HepG2 (cell line): ENCODE results near the gene SERHL2. TPM values are rescaled to one million over a fixed set of nuclear protein-coding genes. Genes with fewer than 3 reads are reported as not detected.

Experiments
- CBX5 ChIP-seq: sonication (generic); formaldehyde crosslinking; IDR thresholded peaks from 2 replicates; pipeline ENCODE4 v1.4.0; 2020; ENCODE audit warnings: missing genetic modification reagents, borderline replicate concordance
- EZH2 ChIP-seq: conservative IDR thresholded peaks from 2 replicates; pipeline ENCODE4 v1.6.1; 2012; ENCODE audit warnings: mild to moderate bottlenecking, low read depth, low read length, moderate library complexity
- GPN1 ChIP-seq: sonication (generic); formaldehyde crosslinking; IDR thresholded peaks from 2 replicates; pipeline ENCODE4 v1.5.1; 2020; ENCODE audit warnings: missing genetic modification reagents, borderline replicate concordance
- GTF2F1 ChIP-seq: fragments of 150-350 bp; IDR thresholded peaks from 2 replicates; pipeline ENCODE4 v1.6.1; 2014; ENCODE audit warnings: low read length
- HIVEP1 ChIP-seq: sonication (generic); formaldehyde crosslinking; IDR thresholded peaks from 2 replicates; pipeline ENCODE4 v1.4.0; 2020; ENCODE audit warnings: mild to moderate bottlenecking, missing genetic modification reagents
- HNRNPH1 ChIP-seq: fragments of 200-400 bp; formaldehyde crosslinking; optimal IDR thresholded peaks from 2 replicates; pipeline ENCODE3; 2017; ENCODE audit warnings: mild to moderate bottlenecking, low read depth, low read length
- JARID2 ChIP-seq: sonication (generic); formaldehyde crosslinking; IDR thresholded peaks from 2 replicates; pipeline ENCODE4 v1.8.1; 2023; ENCODE audit warnings: missing genetic modification reagents, inconsistent platforms; ENCODE audit not compliant: insufficient replicate concordance
- NCOA5 ChIP-seq: sonication (generic); formaldehyde crosslinking; IDR thresholded peaks from 2 replicates; pipeline ENCODE4 v1.4.0; 2020; ENCODE audit warnings: missing genetic modification reagents
- SCMH1 ChIP-seq: sonication (generic); formaldehyde crosslinking; IDR thresholded peaks from 2 replicates; pipeline ENCODE4 v1.9.0; 2021; ENCODE audit warnings: missing genetic modification reagents, mild to moderate bottlenecking, borderline replicate concordance
- SKI ChIP-seq: fragments of 450-650 bp; IDR thresholded peaks from one replicate; pipeline ENCODE4 v1.6.1; 2018; ENCODE audit warnings: mild to moderate bottlenecking; ENCODE audit not compliant: partially characterized antibody
- ZBTB8A ChIP-seq: sonication (generic); formaldehyde crosslinking; IDR thresholded peaks from 2 replicates; pipeline ENCODE4 v1.4.0; 2020; ENCODE audit warnings: mild to moderate bottlenecking, low read depth, missing genetic modification reagents, borderline replicate concordance
- ZNF230 ChIP-seq: sonication (generic); formaldehyde crosslinking; IDR thresholded peaks from 2 replicates; pipeline ENCODE4 v1.4.0; 2020; ENCODE audit warnings: mild to moderate bottlenecking, missing genetic modification reagents
- ZNF234 ChIP-seq: sonication (generic); formaldehyde crosslinking; conservative IDR thresholded peaks from 2 replicates; pipeline ENCODE4 v1.5.1; 2020; ENCODE audit warnings: mild to moderate bottlenecking, missing genetic modification reagents
- ZNF441 ChIP-seq: sonication (generic); formaldehyde crosslinking; IDR thresholded peaks from 2 replicates; pipeline ENCODE4 v1.7.0; 2021; ENCODE audit warnings: missing genetic modification reagents, borderline replicate concordance
- ZNF484 ChIP-seq: sonication (generic); formaldehyde crosslinking; IDR thresholded peaks from 2 replicates; pipeline ENCODE4 v1.5.1; 2020; ENCODE audit warnings: mild to moderate bottlenecking, low read depth, missing genetic modification reagents, borderline replicate concordance
- ZNF557 ChIP-seq: sonication (generic); formaldehyde crosslinking; IDR thresholded peaks from 2 replicates; pipeline ENCODE4 v1.4.0; 2020; ENCODE audit warnings: missing genetic modification reagents
- ZNF619 ChIP-seq: sonication (generic); formaldehyde crosslinking; IDR thresholded peaks from 2 replicates; pipeline ENCODE4 v1.4.0; 2020; ENCODE audit warnings: mild to moderate bottlenecking, missing genetic modification reagents
- ZNF75D ChIP-seq: sonication (generic); formaldehyde crosslinking; IDR thresholded peaks from 2 replicates; pipeline ENCODE4 v1.8.1; 2023; ENCODE audit warnings: missing genetic modification reagents, mild to moderate bottlenecking, borderline replicate concordance
- polyA plus RNA-seq, 8 experiments: library from polyadenylated mRNA; depleted of rRNA in 3 of 8; stranded (reverse) in 7 of 8; unstranded in 1 of 8; fragments of >200 nt; fragmentation: Illumina TruSeq in 4 of 8; extraction: Trizol in 4 of 8; gene quantifications; 2 replicates each; pipeline versions ENCODE4 v1.2.1 to v1.2.3, GENCODE V29; 2011 to 2016; ENCODE audit warnings: low read depth in 4 of 8, missing spikeins in 1 of 8, mixed read lengths in 1 of 8; ENCODE audit not compliant: insufficient read depth in 1 of 8
- total RNA-seq, 5 experiments: library from RNA; depleted of rRNA; stranded (reverse); fragments of >200 nt; fragmentation: Illumina TruSeq; extraction: Trizol; gene quantifications; 2 replicates each; pipeline ENCODE4 v1.2.3, GENCODE V29; 2016; ENCODE audit warnings: low read depth in 1 of 5
- TF ChIP-seq, protein P1 (sequence below): sonication (generic); formaldehyde crosslinking; IDR thresholded peaks from 2 replicates; pipeline ENCODE4 v1.8.0; 2022; ENCODE audit warnings: missing genetic modification reagents, mild to moderate bottlenecking, borderline replicate concordance
- TF ChIP-seq, protein P2 (sequence below): sonication (generic); formaldehyde crosslinking; IDR thresholded peaks from 2 replicates; pipeline ENCODE4 v1.4.0; 2020; ENCODE audit warnings: missing genetic modification reagents, borderline replicate concordance
- TF ChIP-seq, protein P3 (sequence below): sonication (generic); formaldehyde crosslinking; conservative IDR thresholded peaks from 2 replicates; pipeline ENCODE4 v1.8.1; 2023; ENCODE audit warnings: missing genetic modification reagents
- TF ChIP-seq, protein P4 (sequence below): sonication (generic); formaldehyde crosslinking; conservative IDR thresholded peaks from 2 replicates; pipeline ENCODE4 v1.4.0; 2020; ENCODE audit warnings: missing genetic modification reagents

The SERHL2 gene
- total and polyA plus RNA-seq, 2 of the 13 experiments (the other 11 are each of a cell fraction or from before 2014, with no cell fraction given), result 1.0 to 1.8 TPM

DNA sequence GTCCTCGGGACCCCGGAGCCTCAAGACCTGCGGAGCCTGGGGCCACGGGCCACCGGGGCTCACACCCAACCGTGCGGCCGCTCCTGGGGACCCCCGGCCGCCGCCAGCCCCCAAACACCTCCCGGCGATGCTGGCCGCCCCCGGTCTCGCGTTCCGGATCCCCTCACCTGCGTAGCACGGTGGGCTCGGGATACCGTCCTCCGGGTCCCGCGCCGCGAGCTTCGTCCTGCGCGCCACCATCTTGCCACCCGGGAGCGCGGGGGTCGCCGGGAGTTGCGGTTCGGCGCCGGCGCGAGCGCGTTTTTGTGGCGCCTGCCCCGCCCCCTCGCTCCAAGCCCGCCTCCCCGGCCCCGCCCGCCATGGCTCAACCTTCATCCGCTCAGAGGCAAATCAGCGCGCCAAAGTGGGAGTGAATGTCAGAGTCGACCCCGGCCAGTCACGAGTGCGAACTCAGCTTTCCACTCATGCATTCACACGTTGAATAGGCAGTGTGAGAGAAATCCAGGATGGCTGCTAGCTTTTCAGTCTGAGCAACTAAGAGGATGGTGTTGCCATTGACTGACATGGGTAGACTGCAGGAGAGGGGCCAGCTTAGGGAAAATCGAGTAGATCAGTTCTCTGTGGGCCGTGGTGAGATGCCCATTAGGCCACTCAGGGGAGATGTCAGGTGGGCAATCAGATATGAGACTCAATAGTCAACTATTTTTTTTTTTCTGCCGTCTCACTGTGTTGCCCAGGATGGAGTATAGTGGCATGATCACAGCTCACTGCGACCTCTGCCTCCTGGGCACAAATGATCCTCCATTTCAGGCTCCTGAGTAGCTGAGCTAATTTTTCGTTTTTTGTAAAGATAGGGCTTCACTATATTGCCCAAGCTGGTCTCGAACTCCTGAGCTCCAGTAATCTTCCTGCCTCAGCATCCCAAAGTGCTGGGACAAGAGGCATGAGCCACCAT, 28.3 kb downstream of the SERHL2 start (continued):
- TF ChIP-seq ZNF484 (CRISPR knock-in tag), result no peak
- no peak for TF ChIP-seq ZNF441 (CRISPR knock-in tag)
- TF ChIP-seq, protein P1, sequence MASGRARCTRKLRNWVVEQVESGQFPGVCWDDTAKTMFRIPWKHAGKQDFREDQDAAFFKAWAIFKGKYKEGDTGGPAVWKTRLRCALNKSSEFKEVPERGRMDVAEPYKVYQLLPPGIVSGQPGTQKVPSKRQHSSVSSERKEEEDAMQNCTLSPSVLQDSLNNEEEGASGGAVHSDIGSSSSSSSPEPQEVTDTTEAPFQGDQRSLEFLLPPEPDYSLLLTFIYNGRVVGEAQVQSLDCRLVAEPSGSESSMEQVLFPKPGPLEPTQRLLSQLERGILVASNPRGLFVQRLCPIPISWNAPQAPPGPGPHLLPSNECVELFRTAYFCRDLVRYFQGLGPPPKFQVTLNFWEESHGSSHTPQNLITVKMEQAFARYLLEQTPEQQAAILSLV (CRISPR knock-in tag), result no peak
- TF ChIP-seq JARID2 (CRISPR knock-in tag), result no peak
- no peak for TF ChIP-seq HNRNPH1
- no peak for TF ChIP-seq NCOA5 (CRISPR knock-in tag)
- TF ChIP-seq CBX5 (CRISPR knock-in tag), result no peak
- TF ChIP-seq GTF2F1, result no peak
- TF ChIP-seq ZBTB8A (CRISPR knock-in tag), result no peak
- TF ChIP-seq ZNF75D (CRISPR knock-in tag), result no peak
- TF ChIP-seq ZNF234 (CRISPR knock-in tag), result no peak
- no peak for TF ChIP-seq HIVEP1 (CRISPR knock-in tag)
- no peak for TF ChIP-seq ZNF619
- TF ChIP-seq, protein P2, sequence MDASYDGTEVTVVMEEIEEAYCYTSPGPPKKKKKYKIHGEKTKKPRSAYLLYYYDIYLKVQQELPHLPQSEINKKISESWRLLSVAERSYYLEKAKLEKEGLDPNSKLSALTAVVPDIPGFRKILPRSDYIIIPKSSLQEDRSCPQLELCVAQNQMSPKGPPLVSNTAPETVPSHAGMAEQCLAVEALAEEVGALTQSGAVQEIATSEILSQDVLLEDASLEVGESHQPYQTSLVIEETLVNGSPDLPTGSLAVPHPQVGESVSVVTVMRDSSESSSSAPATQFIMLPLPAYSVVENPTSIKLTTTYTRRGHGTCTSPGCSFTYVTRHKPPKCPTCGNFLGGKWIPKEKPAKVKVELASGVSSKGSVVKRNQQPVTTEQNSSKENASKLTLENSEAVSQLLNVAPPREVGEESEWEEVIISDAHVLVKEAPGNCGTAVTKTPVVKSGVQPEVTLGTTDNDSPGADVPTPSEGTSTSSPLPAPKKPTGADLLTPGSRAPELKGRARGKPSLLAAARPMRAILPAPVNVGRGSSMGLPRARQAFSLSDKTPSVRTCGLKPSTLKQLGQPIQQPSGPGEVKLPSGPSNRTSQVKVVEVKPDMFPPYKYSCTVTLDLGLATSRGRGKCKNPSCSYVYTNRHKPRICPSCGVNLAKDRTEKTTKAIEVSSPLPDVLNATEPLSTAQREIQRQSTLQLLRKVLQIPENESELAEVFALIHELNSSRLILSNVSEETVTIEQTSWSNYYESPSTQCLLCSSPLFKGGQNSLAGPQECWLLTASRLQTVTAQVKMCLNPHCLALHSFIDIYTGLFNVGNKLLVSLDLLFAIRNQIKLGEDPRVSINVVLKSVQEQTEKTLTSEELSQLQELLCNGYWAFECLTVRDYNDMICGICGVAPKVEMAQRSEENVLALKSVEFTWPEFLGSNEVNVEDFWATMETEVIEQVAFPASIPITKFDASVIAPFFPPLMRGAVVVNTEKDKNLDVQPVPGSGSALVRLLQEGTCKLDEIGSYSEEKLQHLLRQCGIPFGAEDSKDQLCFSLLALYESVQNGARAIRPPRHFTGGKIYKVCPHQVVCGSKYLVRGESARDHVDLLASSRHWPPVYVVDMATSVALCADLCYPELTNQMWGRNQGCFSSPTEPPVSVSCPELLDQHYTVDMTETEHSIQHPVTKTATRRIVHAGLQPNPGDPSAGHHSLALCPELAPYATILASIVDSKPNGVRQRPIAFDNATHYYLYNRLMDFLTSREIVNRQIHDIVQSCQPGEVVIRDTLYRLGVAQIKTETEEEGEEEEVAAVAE (CRISPR knock-in tag), result no peak; the same call in 1 of the 2 replicates
- TF ChIP-seq, protein P3, sequence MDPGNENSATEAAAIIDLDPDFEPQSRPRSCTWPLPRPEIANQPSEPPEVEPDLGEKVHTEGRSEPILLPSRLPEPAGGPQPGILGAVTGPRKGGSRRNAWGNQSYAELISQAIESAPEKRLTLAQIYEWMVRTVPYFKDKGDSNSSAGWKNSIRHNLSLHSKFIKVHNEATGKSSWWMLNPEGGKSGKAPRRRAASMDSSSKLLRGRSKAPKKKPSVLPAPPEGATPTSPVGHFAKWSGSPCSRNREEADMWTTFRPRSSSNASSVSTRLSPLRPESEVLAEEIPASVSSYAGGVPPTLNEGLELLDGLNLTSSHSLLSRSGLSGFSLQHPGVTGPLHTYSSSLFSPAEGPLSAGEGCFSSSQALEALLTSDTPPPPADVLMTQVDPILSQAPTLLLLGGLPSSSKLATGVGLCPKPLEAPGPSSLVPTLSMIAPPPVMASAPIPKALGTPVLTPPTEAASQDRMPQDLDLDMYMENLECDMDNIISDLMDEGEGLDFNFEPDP, result no peak
- no peak for TF ChIP-seq SCMH1 (CRISPR knock-in tag)
- TF ChIP-seq ZNF557 (CRISPR knock-in tag), result no peak
- no peak for TF ChIP-seq GPN1 (CRISPR knock-in tag)
- no peak for TF ChIP-seq EZH2
- no peak for TF ChIP-seq ZNF230
- TF ChIP-seq SKI, result no peak
- TF ChIP-seq, protein P4, sequence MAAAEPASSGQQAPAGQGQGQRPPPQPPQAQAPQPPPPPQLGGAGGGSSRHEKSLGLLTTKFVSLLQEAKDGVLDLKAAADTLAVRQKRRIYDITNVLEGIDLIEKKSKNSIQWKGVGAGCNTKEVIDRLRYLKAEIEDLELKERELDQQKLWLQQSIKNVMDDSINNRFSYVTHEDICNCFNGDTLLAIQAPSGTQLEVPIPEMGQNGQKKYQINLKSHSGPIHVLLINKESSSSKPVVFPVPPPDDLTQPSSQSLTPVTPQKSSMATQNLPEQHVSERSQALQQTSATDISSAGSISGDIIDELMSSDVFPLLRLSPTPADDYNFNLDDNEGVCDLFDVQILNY (CRISPR knock-in tag), result peak; percentile 74; the same call in 1 of the 2 replicates
